ENCODE measurements around the gene FECH. TPM values are rescaled to one million over a fixed set of nuclear protein-coding genes. Genes with fewer than 3 reads are reported as not detected.
A peak's percentile ranks its signal among the peaks of the same experiment; 100 is the strongest.

FECH gene
- total RNA-seq, 2 donors from 2014 or later, result 27.6 to 31.7 TPM

- Mint-ChIP-seq H3K36me3 (ENCODE audit: low read depth) (peaks cover 45% of the 10 kb centered on the region), H3K27ac (no peak overlapping the region), H3K27me3 (ENCODE audit: insufficient read depth) (no peaks in the 10 kb centered on the region), H3K4me1 (peaks cover 4% of the 10 kb centered on the region), H3K9me3 (no peaks in the 10 kb centered on the region), H3K4me3 (no peak overlapping the region)
- Histone ChIP-seq H3K9ac (ENCODE audit: extremely low read depth, low read length, poor library complexity, severe bottlenecking) (no peak overlapping the region), H3K27ac (ENCODE audit: low read depth, low read length) (no peak overlapping the region), H3K36me3 (ENCODE audit: control insufficient read depth, insufficient read depth, low read length) (peaks cover 36% of the 10 kb centered on the region), H3K4me3 (ENCODE audit: low read length) (no peak overlapping the region), H3K27me3 (ENCODE audit: control insufficient read depth, insufficient read depth, low read length, poor library complexity, severe bottlenecking) (no peaks in the 10 kb centered on the region), H3K9me3 (ENCODE audit: control insufficient read depth, low read length) (no peaks in the 10 kb centered on the region), H3K4me1 (ENCODE audit: control insufficient read depth, insufficient read depth, low read length) (no peaks in the 10 kb centered on the region)
- DNase-seq, result peak; percentile 65
- peak; percentile 93 for TF ChIP-seq CTCF (conservative IDR thresholded peaks at IDR 0.05)
- WGBS, 2 experiments (ENCODE audit: insufficient coverage in 1 of 2, insufficient read length in 1 of 2), result 54 to 83% methylated on average over 1 to 3 of the region's 4 CpGs
Observed at GRCh38 chr18:57561728-57562423, 24.6 kb downstream of the FECH start.

GRCh38 chr18:57561261-57561660 lies 25.2 kb downstream of the FECH start:
- Histone ChIP-seq H3K4me1 (ENCODE audit: control insufficient read depth, insufficient read depth, low read length) (no peaks in the 10 kb centered on the region), H3K4me3 (ENCODE audit: low read length) (no peak overlapping the region), H3K36me3 (ENCODE audit: control insufficient read depth, insufficient read depth, low read length) (peaks cover 39% of the 10 kb centered on the region), H3K9ac (ENCODE audit: extremely low read depth, low read length, poor library complexity, severe bottlenecking) (no peak overlapping the region), H3K9me3 (ENCODE audit: control insufficient read depth, low read length) (no peaks in the 10 kb centered on the region), H3K27ac (ENCODE audit: low read depth, low read length) (no peak overlapping the region), H3K27me3 (ENCODE audit: control insufficient read depth, insufficient read depth, low read length, poor library complexity, severe bottlenecking) (no peaks in the 10 kb centered on the region)
- no peaks in the 10 kb centered on the region for H3K27me3 Mint-ChIP-seq (ENCODE audit: insufficient read depth)
- H3K4me1 Mint-ChIP-seq, result peaks cover 4% of the 10 kb centered on the region
- no peak overlapping the region for H3K27ac Mint-ChIP-seq
- no peak for DNase-seq
- H3K36me3 Mint-ChIP-seq (ENCODE audit: low read depth), result peaks cover 47% of the 10 kb centered on the region
- no peak overlapping the region for H3K4me3 Mint-ChIP-seq
- no peaks in the 10 kb centered on the region for H3K9me3 Mint-ChIP-seq
- no peak for TF ChIP-seq CTCF (conservative IDR thresholded peaks at IDR 0.05)
- 85% methylated on average over 6 of the region's 6 CpGs for WGBS, 2 experiments (ENCODE audit: insufficient coverage in 1 of 2, insufficient read length in 1 of 2)

GRCh38 chr18:57559314-57559713 lies 27.2 kb downstream of the FECH start:
- Histone ChIP-seq H3K4me1 (ENCODE audit: control insufficient read depth, insufficient read depth, low read length) (no peaks in the 10 kb centered on the region), H3K27me3 (ENCODE audit: control insufficient read depth, insufficient read depth, low read length, poor library complexity, severe bottlenecking) (no peaks in the 10 kb centered on the region), H3K4me3 (ENCODE audit: low read length) (no peak overlapping the region), H3K36me3 (ENCODE audit: control insufficient read depth, insufficient read depth, low read length) (peaks cover 49% of the 10 kb centered on the region), H3K27ac (ENCODE audit: low read depth, low read length) (no peak overlapping the region), H3K9ac (ENCODE audit: extremely low read depth, low read length, poor library complexity, severe bottlenecking) (no peak overlapping the region), H3K9me3 (ENCODE audit: control insufficient read depth, low read length) (no peaks in the 10 kb centered on the region)
- Mint-ChIP-seq H3K36me3 (ENCODE audit: low read depth) (peaks cover 52% of the 10 kb centered on the region), H3K27me3 (ENCODE audit: insufficient read depth) (no peaks in the 10 kb centered on the region), H3K27ac (no peak overlapping the region), H3K4me3 (no peak overlapping the region), H3K9me3 (no peaks in the 10 kb centered on the region), H3K4me1 (peaks cover 4% of the 10 kb centered on the region)
- DNase-seq, result no peak
- WGBS, 2 experiments (ENCODE audit: insufficient coverage in 1 of 2, insufficient read length in 1 of 2), result 92 to 96% methylated on average over 5 to 6 of the region's 6 CpGs
- TF ChIP-seq CTCF (conservative IDR thresholded peaks at IDR 0.05), result no peak
